ENCODE data around the gene DLG2.

DLG2 gene

DNA sequence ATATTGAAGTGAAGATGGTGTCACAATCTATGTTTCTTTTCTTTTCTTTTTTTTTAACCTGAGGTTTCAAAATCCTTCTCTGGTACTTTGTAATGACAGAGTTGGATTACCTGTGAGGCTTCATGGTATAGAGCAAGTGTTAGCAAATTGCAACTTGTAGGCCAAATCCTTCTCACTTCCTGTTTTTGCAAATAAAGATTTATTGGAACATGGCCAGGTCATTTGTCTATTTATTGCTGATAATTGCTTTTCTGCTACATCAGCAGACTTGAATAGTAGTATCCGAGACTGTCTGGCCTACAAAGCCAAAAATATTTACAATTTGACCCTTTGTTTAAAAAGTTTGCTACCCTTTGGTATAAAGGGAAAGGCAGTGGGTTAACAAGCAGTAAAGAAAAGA, 1281.5 kb downstream of the DLG2 start:
- TF ChIP-seq YY1 (IDR thresholded peaks at IDR 0.05; ENCODE audit: low read depth), result no peak

DNA sequence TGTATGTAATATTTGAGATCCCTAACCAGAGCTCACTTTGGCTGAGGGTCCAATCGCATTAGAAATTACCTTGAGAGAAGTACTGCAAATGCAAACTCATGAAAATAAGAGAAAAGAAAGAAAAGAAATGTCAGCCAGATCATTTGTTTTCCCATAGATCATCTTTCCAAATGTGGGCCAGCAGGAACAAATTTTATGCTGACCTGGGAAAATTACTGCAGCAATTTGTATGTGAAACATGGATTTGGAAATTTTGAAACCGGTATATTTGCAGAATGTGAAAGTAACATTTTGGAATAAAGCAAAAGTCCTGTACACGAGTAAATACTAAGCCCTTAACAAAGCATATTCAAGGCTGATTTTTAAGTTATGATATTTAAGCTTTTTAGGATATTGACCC, 1282.1 kb downstream of the DLG2 start:
- TF ChIP-seq FOXM1 (IDR thresholded peaks at IDR 0.05; ENCODE audit: borderline replicate concordance, low read depth), result no peak
- TF ChIP-seq RAD21 (IDR thresholded peaks at IDR 0.05; ENCODE audit: low read depth), result no peak
- no peak for TF ChIP-seq TAF1 (IDR thresholded peaks at IDR 0.05; ENCODE audit: low read depth)
- TF ChIP-seq EP300 (IDR thresholded peaks at IDR 0.05; ENCODE audit: borderline replicate concordance), result no peak
- TF ChIP-seq EGR1 (IDR thresholded peaks at IDR 0.05), result no peak
- no peak for TF ChIP-seq CREB1 (IDR thresholded peaks at IDR 0.05; ENCODE audit: low read depth)
- no peak for TF ChIP-seq TCF12 (IDR thresholded peaks at IDR 0.05; ENCODE audit: low read depth)
- TF ChIP-seq, protein P1, sequence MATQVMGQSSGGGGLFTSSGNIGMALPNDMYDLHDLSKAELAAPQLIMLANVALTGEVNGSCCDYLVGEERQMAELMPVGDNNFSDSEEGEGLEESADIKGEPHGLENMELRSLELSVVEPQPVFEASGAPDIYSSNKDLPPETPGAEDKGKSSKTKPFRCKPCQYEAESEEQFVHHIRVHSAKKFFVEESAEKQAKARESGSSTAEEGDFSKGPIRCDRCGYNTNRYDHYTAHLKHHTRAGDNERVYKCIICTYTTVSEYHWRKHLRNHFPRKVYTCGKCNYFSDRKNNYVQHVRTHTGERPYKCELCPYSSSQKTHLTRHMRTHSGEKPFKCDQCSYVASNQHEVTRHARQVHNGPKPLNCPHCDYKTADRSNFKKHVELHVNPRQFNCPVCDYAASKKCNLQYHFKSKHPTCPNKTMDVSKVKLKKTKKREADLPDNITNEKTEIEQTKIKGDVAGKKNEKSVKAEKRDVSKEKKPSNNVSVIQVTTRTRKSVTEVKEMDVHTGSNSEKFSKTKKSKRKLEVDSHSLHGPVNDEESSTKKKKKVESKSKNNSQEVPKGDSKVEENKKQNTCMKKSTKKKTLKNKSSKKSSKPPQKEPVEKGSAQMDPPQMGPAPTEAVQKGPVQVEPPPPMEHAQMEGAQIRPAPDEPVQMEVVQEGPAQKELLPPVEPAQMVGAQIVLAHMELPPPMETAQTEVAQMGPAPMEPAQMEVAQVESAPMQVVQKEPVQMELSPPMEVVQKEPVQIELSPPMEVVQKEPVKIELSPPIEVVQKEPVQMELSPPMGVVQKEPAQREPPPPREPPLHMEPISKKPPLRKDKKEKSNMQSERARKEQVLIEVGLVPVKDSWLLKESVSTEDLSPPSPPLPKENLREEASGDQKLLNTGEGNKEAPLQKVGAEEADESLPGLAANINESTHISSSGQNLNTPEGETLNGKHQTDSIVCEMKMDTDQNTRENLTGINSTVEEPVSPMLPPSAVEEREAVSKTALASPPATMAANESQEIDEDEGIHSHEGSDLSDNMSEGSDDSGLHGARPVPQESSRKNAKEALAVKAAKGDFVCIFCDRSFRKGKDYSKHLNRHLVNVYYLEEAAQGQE (IDR thresholded peaks at IDR 0.05; ENCODE audit: low read depth), result no peak

DNA sequence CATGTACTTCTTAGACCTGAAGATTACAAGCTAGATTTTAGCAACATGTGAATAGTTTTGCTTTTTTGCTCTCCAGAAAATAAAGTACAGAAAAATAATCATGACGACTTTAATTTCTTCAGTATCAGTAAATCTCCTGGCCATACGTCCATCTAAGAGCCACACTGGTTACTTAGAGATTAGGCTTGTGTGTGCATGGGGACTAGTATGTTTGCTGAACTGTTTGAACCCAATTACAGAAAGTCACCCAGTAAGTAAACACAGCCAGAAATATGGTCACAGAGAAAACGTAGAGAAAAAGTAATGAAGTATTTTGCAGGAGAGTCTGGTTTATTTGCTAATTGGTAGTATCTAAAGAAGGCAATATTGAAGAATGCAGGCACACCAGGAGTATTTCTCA, 1287.3 kb downstream of the DLG2 start:
- TF ChIP-seq TEAD4 (IDR thresholded peaks at IDR 0.05), result no peak
- no peak for TF ChIP-seq RAD21 (IDR thresholded peaks at IDR 0.05; ENCODE audit: low read depth)
- TF ChIP-seq, protein P2, sequence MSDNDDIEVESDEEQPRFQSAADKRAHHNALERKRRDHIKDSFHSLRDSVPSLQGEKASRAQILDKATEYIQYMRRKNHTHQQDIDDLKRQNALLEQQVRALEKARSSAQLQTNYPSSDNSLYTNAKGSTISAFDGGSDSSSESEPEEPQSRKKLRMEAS (IDR thresholded peaks at IDR 0.05), result no peak
- TF ChIP-seq ZBTB7A (IDR thresholded peaks at IDR 0.05; ENCODE audit: low read depth), result no peak
- TF ChIP-seq EP300 (IDR thresholded peaks at IDR 0.05; ENCODE audit: borderline replicate concordance), result no peak
- no peak for TF ChIP-seq NFIC (IDR thresholded peaks at IDR 0.05)
- TF ChIP-seq CREB1 (IDR thresholded peaks at IDR 0.05; ENCODE audit: low read depth), result no peak
- TF ChIP-seq FOXM1 (IDR thresholded peaks at IDR 0.05; ENCODE audit: borderline replicate concordance, low read depth), result no peak
- TF ChIP-seq, protein P1 (IDR thresholded peaks at IDR 0.05; ENCODE audit: low read depth), result no peak
- no peak for TF ChIP-seq EGR1 (IDR thresholded peaks at IDR 0.05)
- no peak for TF ChIP-seq YY1 (IDR thresholded peaks at IDR 0.05; ENCODE audit: low read depth)
- TF ChIP-seq TCF12 (IDR thresholded peaks at IDR 0.05; ENCODE audit: low read depth), result no peak
- TF ChIP-seq, protein P3, sequence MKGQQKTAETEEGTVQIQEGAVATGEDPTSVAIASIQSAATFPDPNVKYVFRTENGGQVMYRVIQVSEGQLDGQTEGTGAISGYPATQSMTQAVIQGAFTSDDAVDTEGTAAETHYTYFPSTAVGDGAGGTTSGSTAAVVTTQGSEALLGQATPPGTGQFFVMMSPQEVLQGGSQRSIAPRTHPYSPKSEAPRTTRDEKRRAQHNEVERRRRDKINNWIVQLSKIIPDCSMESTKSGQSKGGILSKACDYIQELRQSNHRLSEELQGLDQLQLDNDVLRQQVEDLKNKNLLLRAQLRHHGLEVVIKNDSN (IDR thresholded peaks at IDR 0.05), result no peak
- no peak for TF ChIP-seq CEBPB (IDR thresholded peaks at IDR 0.05)
- TF ChIP-seq TAF1 (IDR thresholded peaks at IDR 0.05; ENCODE audit: low read depth), result no peak

DNA sequence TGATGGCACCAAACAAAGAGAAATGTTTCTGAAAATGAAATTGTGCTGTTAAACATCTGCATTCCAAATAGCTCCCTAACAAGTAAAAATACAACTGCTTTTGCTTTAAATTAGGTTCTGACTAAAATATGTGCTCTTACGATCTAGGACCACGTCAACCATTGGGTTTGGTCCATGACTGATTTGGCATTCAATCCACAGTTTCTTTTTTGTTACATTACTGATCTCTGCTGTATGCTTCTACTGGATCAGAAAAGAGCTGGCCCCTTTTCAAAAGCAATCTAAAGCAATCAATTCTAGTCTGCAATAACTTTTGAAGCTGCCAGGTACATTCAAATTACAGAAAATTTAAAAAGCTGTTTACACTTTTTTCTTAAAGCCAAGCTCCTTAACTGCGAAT, 1293.9 kb downstream of the DLG2 start:
- TF ChIP-seq TEAD4 (IDR thresholded peaks at IDR 0.05) (no peak), TCF12 (IDR thresholded peaks at IDR 0.05; ENCODE audit: low read depth) (no peak), NFIC (IDR thresholded peaks at IDR 0.05) (no peak), YY1 (IDR thresholded peaks at IDR 0.05; ENCODE audit: low read depth) (no peak), CREB1 (IDR thresholded peaks at IDR 0.05; ENCODE audit: low read depth) (no peak), CEBPB (IDR thresholded peaks at IDR 0.05) (no peak), RAD21 (IDR thresholded peaks at IDR 0.05; ENCODE audit: low read depth) (no peak), TAF1 (IDR thresholded peaks at IDR 0.05; ENCODE audit: low read depth) (no peak), EGR1 (IDR thresholded peaks at IDR 0.05) (no peak), ZBTB7A (IDR thresholded peaks at IDR 0.05; ENCODE audit: low read depth) (no peak), EP300 (IDR thresholded peaks at IDR 0.05; ENCODE audit: borderline replicate concordance) (no peak), FOXM1 (IDR thresholded peaks at IDR 0.05; ENCODE audit: borderline replicate concordance, low read depth) (no peak)
- TF ChIP-seq, protein P1 (IDR thresholded peaks at IDR 0.05; ENCODE audit: low read depth), result no peak
- TF ChIP-seq, protein P3 (IDR thresholded peaks at IDR 0.05), result no peak
- TF ChIP-seq, protein P2 (IDR thresholded peaks at IDR 0.05), result no peak

DNA sequence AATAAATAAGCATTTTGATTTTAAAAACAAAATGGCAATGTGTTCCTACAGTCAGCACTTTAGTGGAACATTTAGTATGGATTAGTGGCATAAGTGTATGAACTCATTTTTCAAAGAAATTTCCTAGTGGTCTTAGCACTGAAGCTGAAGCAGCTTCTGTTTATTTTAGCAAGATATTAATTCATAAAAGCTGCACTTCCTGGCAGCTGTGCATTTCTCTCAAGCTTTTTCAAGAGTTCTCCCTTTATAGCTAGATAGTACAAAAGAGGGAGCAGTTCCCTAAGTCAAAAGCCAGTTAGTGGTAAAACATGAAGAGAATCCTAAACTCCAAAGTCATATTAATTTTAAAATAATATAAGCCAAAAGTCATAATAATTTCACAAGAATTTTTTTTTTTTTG, 1304.9 kb downstream of the DLG2 start:
- TF ChIP-seq TCF12 (IDR thresholded peaks at IDR 0.05; ENCODE audit: low read depth) (no peak), YY1 (IDR thresholded peaks at IDR 0.05; ENCODE audit: low read depth) (no peak), TEAD4 (IDR thresholded peaks at IDR 0.05) (no peak), EGR1 (IDR thresholded peaks at IDR 0.05) (no peak), EP300 (IDR thresholded peaks at IDR 0.05; ENCODE audit: borderline replicate concordance) (no peak), ZBTB7A (IDR thresholded peaks at IDR 0.05; ENCODE audit: low read depth) (no peak), TAF1 (IDR thresholded peaks at IDR 0.05; ENCODE audit: low read depth) (no peak), NFIC (IDR thresholded peaks at IDR 0.05) (no peak), CREB1 (IDR thresholded peaks at IDR 0.05; ENCODE audit: low read depth) (no peak)
- TF ChIP-seq, protein P2 (IDR thresholded peaks at IDR 0.05), result no peak
- TF ChIP-seq, protein P3 (IDR thresholded peaks at IDR 0.05), result no peak
- TF ChIP-seq, protein P1 (IDR thresholded peaks at IDR 0.05; ENCODE audit: low read depth), result no peak
